Mesothelial cell of epicardium (in vitro differentiated cells): ENCODE measurements around the gene SLIT3. TPM values are rescaled to one million over a fixed set of nuclear protein-coding genes. Genes with fewer than 3 reads are reported as not detected.

ENCODE experiments used
- DNase-seq, 2 experiments: peaks; one replicate each; pipeline ENCODE4 v3.0.0; 2021; ENCODE audit warnings: low spot score in 2 of 2; ENCODE audit not compliant: unreplicated experiment in 2 of 2
- H3K27ac Mint-ChIP-seq: 2 replicates; pipeline ENCODE4 v1.8.0; 2021; ENCODE audit warnings: mixed read lengths
- H3K27me3 Mint-ChIP-seq: 2 replicates; pipeline ENCODE4 v1.8.0; 2021; ENCODE audit warnings: low read depth, mixed read lengths
- H3K36me3 Mint-ChIP-seq: 2 replicates; pipeline ENCODE4 v1.8.0; 2021; ENCODE audit warnings: mixed read lengths
- H3K4me1 Mint-ChIP-seq: 2 replicates; pipeline ENCODE4 v1.8.0; 2021; ENCODE audit warnings: mixed read lengths
- H3K4me3 Mint-ChIP-seq: 2 replicates; pipeline ENCODE4 v1.8.0; 2021; ENCODE audit warnings: mild to moderate bottlenecking, moderate library complexity, mixed read lengths
- H3K9me3 Mint-ChIP-seq: 2 replicates; pipeline ENCODE4 v1.8.0; 2021; ENCODE audit warnings: mixed read lengths
- CTCF ChIP-seq: fragments of 200-600 bp; sonication (generic); IDR thresholded peaks from one replicate; pipeline ENCODE4 v1.5.0; 2021; ENCODE audit warnings: antibody characterized with exemption; ENCODE audit not compliant: unreplicated experiment
- total RNA-seq: library from RNA; stranded (reverse); gene quantifications from 3 replicates; pipeline ENCODE4 v1.2.1, GENCODE V29; 2021

The SLIT3 gene
- total RNA-seq, 1 donor from 2014 or later = 65.1 TPM

GRCh38 chr5:169258372-169259000 is 42.5 kb downstream of the SLIT3 start:
- Mint-ChIP-seq H3K4me1 (peaks cover 6% of the 10 kb centered on the region), H3K27me3 (peaks cover 3% of the 10 kb centered on the region), H3K4me3 (no peak overlapping the region), H3K27ac (no peak overlapping the region), H3K9me3 (no peaks in the 10 kb centered on the region), H3K36me3 (peaks cover 2% of the 10 kb centered on the region)
- DNase-seq = no peak
- TF ChIP-seq CTCF = no peak

- H3K27ac Mint-ChIP-seq = no peak overlapping the region
- H3K4me3 Mint-ChIP-seq = no peak overlapping the region
- H3K27me3 Mint-ChIP-seq = peaks cover 4% of the 10 kb centered on the region
- no peak for TF ChIP-seq CTCF
- H3K36me3 Mint-ChIP-seq = peaks cover 2% of the 10 kb centered on the region
- DNase-seq = no peak
- peaks cover 14% of the 10 kb centered on the region for H3K4me1 Mint-ChIP-seq
- H3K9me3 Mint-ChIP-seq = no peaks in the 10 kb centered on the region
Observed at GRCh38 chr5:169256191-169256590, 44.7 kb downstream of the SLIT3 start.

- TF ChIP-seq CTCF = no peak
- Mint-ChIP-seq H3K27me3 (peaks cover 4% of the 10 kb centered on the region), H3K36me3 (peaks cover 3% of the 10 kb centered on the region), H3K27ac (no peak overlapping the region), H3K4me1 (peaks cover 39% of the 10 kb centered on the region), H3K9me3 (no peaks in the 10 kb centered on the region), H3K4me3 (no peak overlapping the region)
- no peak for DNase-seq
Observed at GRCh38 chr5:169253071-169253470, 47.9 kb downstream of the SLIT3 start.

GRCh38 chr5:169251333-169252084 is 49.4 kb downstream of the SLIT3 start:
- no peak for DNase-seq
- Mint-ChIP-seq H3K4me1 (peaks cover 40% of the 10 kb centered on the region), H3K36me3 (peaks cover 8% of the 10 kb centered on the region), H3K27me3 (peaks cover 4% of the 10 kb centered on the region), H3K9me3 (no peaks in the 10 kb centered on the region), H3K27ac (no peak overlapping the region), H3K4me3 (no peak overlapping the region)
- no peak for TF ChIP-seq CTCF

- no peak for TF ChIP-seq CTCF
- peaks cover 8% of the 10 kb centered on the region for H3K36me3 Mint-ChIP-seq
- peaks cover 40% of the 10 kb centered on the region for H3K4me1 Mint-ChIP-seq
- no peak overlapping the region for H3K4me3 Mint-ChIP-seq
- peaks cover 7% of the 10 kb centered on the region for H3K27me3 Mint-ChIP-seq
- DNase-seq = no peak
- H3K9me3 Mint-ChIP-seq = no peaks in the 10 kb centered on the region
- H3K27ac Mint-ChIP-seq = no peak overlapping the region
Observed at GRCh38 chr5:169250887-169251286, 50.1 kb downstream of the SLIT3 start.
